Hematopoietic multipotent progenitor cell treated with erythropoietin and hydrocortisone succinate and interleukin-3 and kit ligand, for 6 days (in vitro differentiated cells): ENCODE data around the gene QRICH1.

Experiments used
- DNase-seq: peaks from one replicate; pipeline ENCODE4 v3.0.0-alpha.2; 2015

The QRICH1 gene

GRCh38 chr3:49029563-49029884 lies 64.3 kb downstream of the QRICH1 start:
- DNase-seq: no peak

DNA sequence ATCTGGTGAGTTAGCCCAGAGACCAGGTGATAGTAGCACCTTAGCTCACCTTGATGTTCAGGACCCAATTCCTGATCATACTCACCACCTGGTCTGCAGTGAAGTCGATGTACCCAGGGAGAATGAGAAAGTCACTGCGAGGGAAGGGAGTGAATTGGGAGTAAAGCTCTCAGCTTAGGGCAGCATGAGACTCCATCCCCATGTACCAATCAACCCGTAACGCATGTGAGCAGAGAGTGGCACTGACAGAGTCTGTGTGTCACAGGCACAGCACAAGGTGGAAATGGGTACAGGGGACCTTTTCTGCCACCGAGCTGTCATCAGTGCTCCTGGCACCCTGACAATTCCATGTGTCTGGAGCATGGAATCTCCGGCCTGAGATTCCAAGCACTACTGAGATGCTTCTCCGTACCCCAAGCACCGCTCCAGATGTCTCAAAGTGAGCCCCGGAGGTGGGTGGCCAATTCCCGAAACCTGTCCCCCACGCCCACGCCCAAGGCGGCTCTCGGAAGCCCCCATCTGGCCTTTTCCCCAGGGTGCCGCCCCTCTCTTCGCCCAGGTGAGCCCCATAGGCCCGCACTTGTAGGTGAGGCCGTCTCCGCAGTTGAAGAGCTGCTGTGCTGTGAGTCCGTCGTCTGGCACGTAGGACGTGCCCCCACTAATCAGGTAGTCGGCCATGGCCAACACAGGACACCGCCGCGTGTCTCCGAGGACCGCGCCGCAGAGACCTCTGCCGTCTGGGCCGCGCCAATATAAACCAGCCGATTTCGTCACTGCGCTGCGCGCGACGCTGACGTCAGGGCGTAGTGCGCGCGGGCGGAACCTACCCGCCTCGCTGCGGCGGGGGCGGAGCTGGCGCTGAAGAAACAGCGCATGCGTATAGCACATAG lies 65.0 kb downstream of the QRICH1 start, which contains the start of gene IMPDH2:
Gene IMPDH2 (minus strand): TSS at position 726 of the 890 bp plus-strand sequence. CDS start 48 bp downstream, at position 678.
- DNase-seq: peak; percentile 97

GRCh38 chr3:49028298-49028672 lies 65.6 kb downstream of the QRICH1 start:
- no peak for DNase-seq

DNA sequence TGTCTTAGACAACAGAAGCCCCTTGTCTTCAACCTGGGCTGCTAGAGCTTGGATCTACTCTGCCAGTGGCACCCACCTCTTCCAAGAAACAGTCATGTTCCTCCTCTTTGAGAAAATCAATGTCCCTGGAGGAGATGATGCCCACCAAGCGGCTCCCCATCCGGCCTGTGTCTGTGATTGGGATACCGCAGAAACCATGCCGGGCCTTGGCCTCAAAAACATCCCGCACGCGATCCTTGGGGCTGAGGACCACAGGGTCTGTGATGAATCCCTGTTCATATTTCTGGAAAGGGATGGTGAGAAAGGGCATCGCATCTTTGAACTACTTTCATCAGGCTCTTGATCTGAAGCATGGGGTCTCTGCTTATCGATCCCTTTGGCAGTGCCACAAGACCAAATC lies 66.2 kb downstream of the QRICH1 start:
- DNase-seq: no peak

DNA sequence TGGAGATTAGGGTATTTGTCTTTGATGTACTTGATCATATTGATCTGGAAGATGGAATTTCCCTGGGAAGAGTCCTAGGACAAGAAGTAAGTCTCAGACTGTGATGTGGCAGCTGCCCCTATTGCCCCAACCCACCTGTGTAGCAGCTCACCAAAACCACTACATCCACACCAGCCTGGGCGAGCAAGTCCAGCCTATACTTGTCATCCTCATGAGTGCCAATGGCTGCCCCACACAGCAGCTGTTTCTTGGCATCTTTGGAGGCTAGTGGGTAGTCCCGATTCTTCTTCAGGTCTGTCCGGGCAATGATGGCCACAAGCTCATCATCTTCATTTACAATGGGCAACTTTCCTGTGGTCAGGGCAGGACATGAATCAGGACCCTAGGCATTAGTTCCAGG lies 67.3 kb downstream of the QRICH1 start:
- DNase-seq: no peak

- no peak for DNase-seq
Observed at GRCh38 chr3:49025793-49026520, 67.9 kb downstream of the QRICH1 start.

GRCh38 chr3:49025005-49025792 lies 68.7 kb downstream of the QRICH1 start:
- peak; percentile 95 for DNase-seq

DNA sequence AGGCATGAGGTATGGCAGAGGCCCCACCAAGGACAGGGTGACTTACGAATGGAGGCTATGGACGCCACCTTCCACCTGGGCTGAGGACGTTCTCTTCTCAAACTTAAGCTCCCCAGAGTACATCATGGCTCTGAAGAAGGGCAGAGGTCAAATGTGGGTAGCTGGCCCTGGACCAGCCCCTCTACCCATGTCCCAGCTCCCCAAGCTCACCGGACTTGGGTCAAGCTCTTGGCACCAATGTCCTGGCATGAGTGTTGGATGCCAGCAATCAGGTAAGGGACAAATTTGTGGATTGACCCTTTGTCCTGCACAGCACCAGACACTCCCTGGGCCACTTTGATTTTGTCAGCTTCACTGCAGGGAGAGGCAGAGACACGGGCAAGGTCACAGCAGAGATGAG lies 69.4 kb downstream of the QRICH1 start:
- no peak for DNase-seq

- DNase-seq: no peak
Observed at GRCh38 chr3:49023775-49024174, 70.1 kb downstream of the QRICH1 start.

DNA sequence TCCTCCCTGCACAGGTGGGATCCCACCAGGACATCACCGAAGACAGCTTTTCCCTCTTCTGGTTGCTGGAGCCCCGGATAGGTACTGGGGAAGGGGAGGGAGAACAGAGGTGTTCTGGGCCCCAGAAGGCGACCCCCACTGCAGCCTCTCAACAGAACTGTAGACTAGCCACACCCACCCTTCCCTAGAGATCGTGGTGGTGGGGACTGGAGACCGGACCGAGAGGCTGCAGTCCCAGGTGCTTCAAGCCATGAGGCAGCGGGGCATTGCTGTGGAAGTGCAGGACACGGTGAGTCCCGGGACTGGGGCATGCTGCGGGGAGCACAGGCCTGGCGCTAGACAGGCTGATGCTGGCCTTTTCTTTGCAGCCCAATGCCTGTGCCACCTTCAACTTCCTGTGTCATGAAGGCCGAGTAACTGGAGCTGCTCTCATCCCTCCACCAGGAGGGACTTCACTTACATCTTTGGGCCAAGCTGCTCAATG lies 71.1 kb downstream of the QRICH1 start:
- peak; percentile 59 for DNase-seq

GRCh38 chr3:49021813-49022687 lies 71.8 kb downstream of the QRICH1 start, which contains the start of gene NDUFAF3:
NDUFAF3 (plus strand) TSS chr3:49022121; CDS start chr3:49022145, 24 bp downstream.
- peak; percentile 92 for DNase-seq

DNA sequence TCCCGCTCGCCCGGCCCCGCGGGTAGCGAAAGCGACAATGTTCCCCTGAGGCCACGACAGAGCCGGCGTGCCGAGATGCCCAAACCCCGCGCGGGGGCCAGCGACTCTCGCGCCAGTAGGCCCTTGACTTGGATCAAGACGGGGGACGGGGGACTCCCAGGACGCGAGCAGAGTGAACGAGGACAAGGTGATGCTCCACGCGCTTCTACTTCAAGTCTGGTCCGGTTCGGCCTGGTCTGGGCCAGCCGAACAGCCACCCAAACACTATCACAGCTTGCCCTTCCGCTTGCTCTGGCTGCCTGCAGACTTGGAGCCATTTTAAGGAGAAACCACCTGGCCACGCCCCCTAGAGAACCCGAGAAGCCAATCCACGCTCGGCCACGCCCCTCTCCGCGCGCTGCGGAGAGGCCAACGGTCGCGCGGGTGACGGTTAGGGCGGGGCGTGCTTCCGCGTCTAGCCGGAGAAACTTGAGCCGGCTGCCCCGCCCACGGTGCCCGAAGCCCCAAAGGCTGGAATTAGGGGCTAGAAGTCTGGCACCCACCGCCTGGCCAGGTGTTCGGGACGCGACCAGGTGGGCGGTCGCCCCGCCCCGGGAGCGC lies 72.6 kb downstream of the QRICH1 start:
- DNase-seq: peak; percentile 100

- DNase-seq: peak; percentile 64
Observed at GRCh38 chr3:49020330-49021212, 73.3 kb downstream of the QRICH1 start.

DNA sequence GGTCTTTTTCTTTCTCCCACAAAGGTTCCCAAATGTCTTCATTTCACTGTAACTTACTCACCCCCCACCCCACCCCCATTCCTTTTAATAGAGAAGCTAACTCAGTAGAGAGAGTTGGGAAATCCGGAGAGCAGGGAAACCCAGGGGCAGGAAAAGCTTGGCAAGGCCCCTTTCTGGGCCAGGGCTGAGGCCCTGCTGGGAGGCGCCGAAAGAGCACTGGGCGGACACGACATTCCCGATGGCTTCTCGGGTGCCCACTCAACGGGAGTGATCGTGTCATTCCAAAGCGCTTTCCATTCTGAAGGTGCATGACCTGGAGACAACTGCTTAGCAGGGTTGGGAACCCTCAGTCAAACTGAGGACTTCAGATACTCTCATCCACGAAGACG lies 73.9 kb downstream of the QRICH1 start:
- DNase-seq: no peak

DNA sequence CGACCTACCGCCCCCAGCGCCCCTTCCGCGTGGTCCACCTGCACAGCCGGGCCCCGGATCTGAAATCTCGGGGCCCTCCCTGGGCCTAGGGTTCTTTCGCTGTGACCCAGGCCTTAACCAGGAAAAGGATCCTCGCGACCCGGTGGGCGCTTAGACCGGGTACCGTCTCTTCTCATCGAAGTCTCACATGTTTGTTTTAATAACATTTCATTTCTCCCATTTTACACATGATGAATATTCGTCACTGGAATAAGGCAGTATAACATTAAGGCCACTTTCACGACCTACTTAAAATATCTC lies 75.2 kb downstream of the QRICH1 start:
- no peak for DNase-seq

DNA sequence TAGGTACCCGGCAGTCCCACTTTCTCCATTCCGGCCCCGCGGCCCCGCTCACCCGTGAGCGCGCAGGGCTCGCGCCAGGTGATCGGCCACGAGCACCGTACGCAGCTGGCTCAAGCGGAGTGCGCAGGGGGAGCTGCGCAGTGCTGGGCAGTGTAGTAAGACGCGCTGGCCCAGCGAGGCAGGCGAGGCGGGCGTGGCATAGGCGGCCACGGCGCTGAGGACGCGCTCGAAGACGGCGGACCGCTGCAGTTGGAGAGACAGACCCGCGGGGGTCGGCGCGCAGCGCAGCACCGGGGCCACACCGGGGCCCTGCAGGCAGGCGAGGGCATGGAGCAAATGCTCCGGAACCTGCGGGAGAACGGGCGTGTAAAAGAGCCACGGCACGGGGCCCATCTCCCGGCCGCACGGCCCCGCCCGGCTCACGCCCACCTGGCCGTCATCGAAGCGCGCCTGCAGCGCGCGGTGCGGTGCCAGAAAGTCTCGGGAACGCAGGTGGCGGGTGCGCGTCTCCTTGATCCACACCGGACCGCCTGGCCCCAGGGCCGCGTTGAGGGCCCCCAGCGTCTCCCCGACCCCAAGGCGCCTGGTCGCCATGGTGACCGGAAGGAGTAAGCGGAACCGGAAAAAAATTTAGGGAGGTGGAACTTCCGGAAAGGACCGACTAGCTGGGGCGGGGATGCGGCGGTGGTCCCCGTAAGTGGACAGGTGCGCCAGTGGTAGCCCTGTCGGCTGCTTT lies 75.7 kb downstream of the QRICH1 start, which contains the start of gene DALRD3:
Gene DALRD3 (minus strand): TSS at position 610 of the 736 bp plus-strand sequence. CDS start 16 bp downstream, at position 594.
- peak; percentile 88 for DNase-seq

- DNase-seq: peak; percentile 59
Observed at GRCh38 chr3:49017229-49017970, 76.5 kb downstream of the QRICH1 start.

DNA sequence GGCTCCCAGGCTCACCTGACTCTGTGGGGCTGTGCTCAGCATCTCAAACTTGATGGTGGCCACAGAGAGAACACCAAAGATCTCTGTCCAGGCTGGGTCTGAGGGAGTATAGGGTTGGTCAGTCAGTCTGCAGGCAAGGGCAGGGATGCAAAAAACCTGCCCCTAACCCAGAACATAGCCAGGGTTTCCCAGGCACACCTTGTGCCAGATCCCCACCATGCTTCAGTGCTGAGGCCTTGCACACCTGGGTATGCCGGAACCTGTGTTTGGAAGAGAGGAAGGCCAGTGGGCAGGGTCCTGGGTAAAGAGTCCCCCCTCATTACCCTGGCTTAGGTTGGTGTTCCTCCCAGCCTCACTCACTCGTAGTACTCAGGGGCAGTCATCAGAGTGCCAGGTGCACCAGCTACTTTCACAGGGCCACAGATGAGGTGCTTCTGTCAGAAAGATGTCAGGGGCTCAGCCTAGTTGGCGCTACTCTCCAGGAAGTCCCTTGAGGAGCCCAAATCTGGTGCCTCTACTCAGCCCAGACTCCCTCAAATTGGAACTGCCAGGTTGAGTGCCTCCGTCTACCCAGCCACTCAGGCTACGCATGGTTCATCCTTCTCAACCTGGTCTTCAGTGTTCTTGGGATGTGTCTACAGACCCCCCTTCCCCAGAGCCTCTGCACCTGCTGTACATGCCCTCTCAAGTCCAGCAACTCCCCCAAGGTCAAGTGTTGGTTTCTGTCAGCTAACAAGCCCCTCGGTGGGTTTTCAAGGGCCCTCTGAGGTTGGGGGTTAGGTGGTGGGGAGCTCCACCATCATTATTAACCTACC lies 77.2 kb downstream of the QRICH1 start:
- DNase-seq: no peak
